RWPE2 (cell line): ENCODE results near the gene PIEZO1.

Source experiments
- ATAC-seq: fragments of 200-7000 bp; cut with Tn5 transposase; 3 replicates; pipeline ENCODE4 v1.9.1; 2021; ENCODE audit warnings: low read depth
- DNase-seq: peaks from one replicate; pipeline ENCODE4 v3.0.0-alpha.2; 2020; ENCODE audit warnings: low spot score
- H3K27ac ChIP-seq: fragments of 450-650 bp; 2 replicates; pipeline ENCODE4 v1.5.1; 2017; ENCODE audit warnings: mild to moderate bottlenecking; ENCODE audit not compliant: poor library complexity, severe bottlenecking
- H3K27me3 ChIP-seq: fragments of 250-450 bp; sonication (Bioruptor Pico); 2 replicates; pipeline ENCODE4 v1.5.1; 2021; ENCODE audit warnings: mild to moderate bottlenecking, moderate library complexity; ENCODE audit not compliant: insufficient read depth, poor library complexity, severe bottlenecking
- H3K36me3 ChIP-seq: fragments of 250-450 bp; sonication (Bioruptor Pico); 2 replicates; pipeline ENCODE4 v1.5.1; 2020; ENCODE audit warnings: low read depth, mild to moderate bottlenecking, moderate library complexity
- H3K4me1 ChIP-seq: fragments of 250-450 bp; sonication (Bioruptor Pico); 2 replicates; pipeline ENCODE4 v1.5.1; 2021; ENCODE audit warnings: mild to moderate bottlenecking, moderate library complexity; ENCODE audit not compliant: insufficient read depth, poor library complexity, severe bottlenecking
- H3K4me3 ChIP-seq: fragments of 250-450 bp; sonication (Bioruptor Pico); 2 replicates; pipeline ENCODE4 v1.5.1; 2021; ENCODE audit warnings: mild to moderate bottlenecking, moderate library complexity; ENCODE audit not compliant: severe bottlenecking
- H3K9me3 ChIP-seq: fragments of 250-450 bp; sonication (Bioruptor Pico); 2 replicates; pipeline ENCODE4 v1.5.1; 2021; ENCODE audit warnings: mild to moderate bottlenecking, moderate library complexity; ENCODE audit not compliant: severe bottlenecking
- TF ChIP-seq, protein P1 (sequence below): fragments of 450-650 bp; IDR thresholded peaks from one replicate; pipeline ENCODE4 v1.5.1; 2017; ENCODE audit warnings: mild to moderate bottlenecking, moderate library complexity; ENCODE audit not compliant: poor library complexity, severe bottlenecking

Gene PIEZO1

DNA sequence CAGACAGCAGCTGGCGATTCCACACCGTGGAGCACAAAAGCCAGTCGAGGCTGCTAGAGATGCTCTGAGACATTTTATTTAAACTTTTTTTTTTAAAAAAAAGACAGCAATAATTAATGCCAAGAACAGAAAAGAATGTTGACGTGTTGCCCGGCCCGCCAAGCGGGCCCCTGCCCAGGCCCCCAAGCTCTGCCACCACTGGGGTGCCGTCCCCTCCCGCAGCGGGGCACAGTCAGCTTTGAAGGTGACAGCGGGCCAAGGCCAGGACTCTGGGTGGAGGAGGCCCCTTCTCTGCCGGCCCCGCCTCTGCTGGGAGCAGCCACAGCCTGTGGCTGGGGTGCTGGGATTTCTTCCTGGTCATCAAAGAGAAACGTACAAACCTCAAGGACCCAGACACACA, 88.6 kb downstream of the PIEZO1 start:
- no peak overlapping the region for H3K4me3 ChIP-seq
- no peak for ATAC-seq
- H3K27ac ChIP-seq = no peak overlapping the region
- peaks cover 7% of the 10 kb centered on the region for H3K4me1 ChIP-seq
- no peaks in the 10 kb centered on the region for H3K9me3 ChIP-seq
- TF ChIP-seq, protein P1, sequence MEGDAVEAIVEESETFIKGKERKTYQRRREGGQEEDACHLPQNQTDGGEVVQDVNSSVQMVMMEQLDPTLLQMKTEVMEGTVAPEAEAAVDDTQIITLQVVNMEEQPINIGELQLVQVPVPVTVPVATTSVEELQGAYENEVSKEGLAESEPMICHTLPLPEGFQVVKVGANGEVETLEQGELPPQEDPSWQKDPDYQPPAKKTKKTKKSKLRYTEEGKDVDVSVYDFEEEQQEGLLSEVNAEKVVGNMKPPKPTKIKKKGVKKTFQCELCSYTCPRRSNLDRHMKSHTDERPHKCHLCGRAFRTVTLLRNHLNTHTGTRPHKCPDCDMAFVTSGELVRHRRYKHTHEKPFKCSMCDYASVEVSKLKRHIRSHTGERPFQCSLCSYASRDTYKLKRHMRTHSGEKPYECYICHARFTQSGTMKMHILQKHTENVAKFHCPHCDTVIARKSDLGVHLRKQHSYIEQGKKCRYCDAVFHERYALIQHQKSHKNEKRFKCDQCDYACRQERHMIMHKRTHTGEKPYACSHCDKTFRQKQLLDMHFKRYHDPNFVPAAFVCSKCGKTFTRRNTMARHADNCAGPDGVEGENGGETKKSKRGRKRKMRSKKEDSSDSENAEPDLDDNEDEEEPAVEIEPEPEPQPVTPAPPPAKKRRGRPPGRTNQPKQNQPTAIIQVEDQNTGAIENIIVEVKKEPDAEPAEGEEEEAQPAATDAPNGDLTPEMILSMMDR = no peak
- H3K27me3 ChIP-seq = no peaks in the 10 kb centered on the region
- no peak for DNase-seq
- H3K36me3 ChIP-seq = peaks cover 20% of the 10 kb centered on the region

DNA sequence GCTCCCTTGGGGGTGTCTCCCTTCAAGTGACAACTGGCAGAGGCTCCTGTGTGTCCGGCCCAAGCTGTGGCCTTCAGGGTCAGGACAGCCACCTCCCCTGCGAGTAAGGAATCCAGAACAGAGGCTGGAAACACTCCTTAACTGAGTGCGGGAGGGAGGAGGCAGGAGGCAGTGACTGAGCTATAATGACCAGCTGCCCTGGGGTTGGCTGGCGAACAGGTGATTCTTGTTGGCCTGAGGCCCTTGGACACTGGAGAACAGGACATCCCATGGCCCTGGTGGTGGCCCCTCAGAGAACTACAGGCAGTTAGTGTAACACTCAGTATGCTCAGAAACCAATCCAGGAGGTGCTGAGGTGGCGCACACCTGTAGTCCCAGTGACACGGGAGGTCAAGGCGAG, 89.3 kb downstream of the PIEZO1 start:
- ATAC-seq = no peak
- Histone ChIP-seq H3K9me3 (no peaks in the 10 kb centered on the region), H3K27me3 (no peaks in the 10 kb centered on the region), H3K36me3 (peaks cover 20% of the 10 kb centered on the region), H3K4me1 (peaks cover 1% of the 10 kb centered on the region), H3K27ac (no peak overlapping the region), H3K4me3 (no peak overlapping the region)
- DNase-seq = no peak
- TF ChIP-seq, protein P1 = no peak

DNA sequence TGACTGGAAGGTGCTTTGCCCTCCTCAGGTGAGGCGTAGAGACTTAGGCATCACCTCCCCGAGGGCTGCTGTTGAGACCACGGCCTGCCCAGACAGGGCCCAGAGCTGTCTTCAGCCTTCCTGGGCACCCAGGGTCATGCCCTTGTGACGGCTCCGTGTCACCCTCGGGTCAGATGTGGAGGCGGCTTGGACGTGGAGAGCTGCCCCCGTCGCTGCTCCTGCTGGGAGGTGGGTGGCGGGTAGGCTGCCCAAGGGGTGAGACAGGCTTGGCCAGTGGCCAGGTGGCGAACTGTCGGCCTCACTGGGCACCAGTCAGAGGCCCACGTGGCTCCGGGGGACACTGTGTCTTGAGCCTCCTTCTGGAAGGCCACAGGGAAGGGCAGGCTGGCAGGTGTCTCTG, 89.8 kb downstream of the PIEZO1 start:
- H3K4me3 ChIP-seq = no peak overlapping the region
- H3K27me3 ChIP-seq = no peaks in the 10 kb centered on the region
- ATAC-seq = peak; percentile 4; the same call in 1 of the 3 replicates
- no peaks in the 10 kb centered on the region for H3K9me3 ChIP-seq
- H3K27ac ChIP-seq = no peak overlapping the region
- H3K36me3 ChIP-seq = peaks cover 16% of the 10 kb centered on the region
- no peaks in the 10 kb centered on the region for H3K4me1 ChIP-seq
- no peak for DNase-seq
- TF ChIP-seq, protein P1 = no peak

DNA sequence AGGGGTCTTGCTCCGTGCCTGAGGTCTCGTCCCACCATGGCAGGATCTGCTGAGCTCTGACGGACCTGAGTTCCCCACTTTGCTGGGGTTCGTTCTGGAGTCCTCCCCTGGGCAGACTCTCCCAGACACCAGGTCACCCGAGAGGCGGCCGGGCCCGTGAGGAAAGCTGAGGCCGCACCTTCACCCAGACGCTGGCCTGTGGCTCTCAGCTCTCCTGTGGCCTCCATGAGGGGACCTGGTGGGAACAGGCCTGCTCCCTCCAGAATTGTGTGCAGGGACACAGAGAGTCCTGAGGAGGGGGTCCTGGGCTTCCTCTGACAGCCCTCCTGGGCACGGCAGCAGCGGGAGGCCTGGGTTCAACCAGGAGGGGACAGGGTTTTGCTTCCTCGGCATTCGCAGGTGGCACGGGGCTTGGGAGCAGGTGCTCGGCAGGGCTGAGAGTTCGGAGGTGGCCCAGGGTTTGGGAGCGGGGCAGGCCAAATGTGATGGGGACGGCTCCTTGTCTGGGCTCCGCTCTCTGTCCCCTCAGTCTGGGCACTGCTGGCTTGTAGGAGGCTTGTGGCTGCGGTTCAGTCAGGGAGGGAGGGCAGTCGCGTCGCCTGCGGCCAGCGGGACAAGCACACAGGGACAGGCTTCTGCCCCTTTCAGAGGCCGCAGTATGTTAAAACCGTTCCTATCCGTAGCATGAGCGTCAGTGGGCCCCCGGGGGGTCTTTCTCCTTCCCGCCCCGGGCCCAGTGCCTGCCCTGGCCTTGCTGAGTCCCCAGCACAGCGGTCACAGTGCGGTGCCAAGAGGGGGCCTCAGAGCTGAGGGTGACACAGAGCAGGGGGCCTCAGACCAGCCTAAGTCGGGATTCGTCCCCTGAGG, 90.6 kb downstream of the PIEZO1 start:
- ATAC-seq (no peak), DNase-seq (no peak)
- Histone ChIP-seq H3K27me3 (no peaks in the 10 kb centered on the region), H3K27ac (no peak overlapping the region), H3K4me3 (no peak overlapping the region), H3K4me1 (no peaks in the 10 kb centered on the region), H3K36me3 (peaks cover 16% of the 10 kb centered on the region), H3K9me3 (no peaks in the 10 kb centered on the region)
- TF ChIP-seq, protein P1 = no peak
